Middle frontal gyrus (tissue), 1 donor: Measurements from ENCODE around the gene HAGHL.
"Not testable (repeated sequence)": the region's sequence is repeated elsewhere in the genome, so short reads cannot be mapped to it uniquely, and the experiment has no call there.

Source experiments
- DNase-seq: peaks from one replicate; pipeline ENCODE4 v3.0.0-alpha.2; 2015; ENCODE audit warnings: low spot score; ENCODE audit errors: extremely low spot score

Gene HAGHL

DNA sequence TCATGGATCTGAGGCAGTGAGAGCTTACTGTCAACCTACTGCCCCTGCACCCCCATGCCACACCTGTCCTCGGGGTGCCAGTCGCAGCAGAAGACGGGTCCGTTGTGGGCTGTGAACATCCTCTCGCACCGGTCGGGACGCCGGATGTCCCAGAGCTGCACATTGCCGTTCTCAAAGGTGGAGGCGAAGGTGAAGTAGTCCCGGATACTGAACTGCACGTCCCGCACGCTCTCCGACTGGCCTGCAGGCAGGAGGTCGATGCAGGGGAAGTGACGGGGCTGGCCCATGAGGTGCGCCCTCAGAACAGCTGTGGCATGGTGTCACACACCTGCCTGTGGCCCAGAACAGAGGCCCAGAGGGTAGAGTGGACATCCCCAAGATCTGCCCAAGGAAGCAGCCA lies 39.4 kb upstream of the HAGHL start:
- DNase-seq: no peak

DNA sequence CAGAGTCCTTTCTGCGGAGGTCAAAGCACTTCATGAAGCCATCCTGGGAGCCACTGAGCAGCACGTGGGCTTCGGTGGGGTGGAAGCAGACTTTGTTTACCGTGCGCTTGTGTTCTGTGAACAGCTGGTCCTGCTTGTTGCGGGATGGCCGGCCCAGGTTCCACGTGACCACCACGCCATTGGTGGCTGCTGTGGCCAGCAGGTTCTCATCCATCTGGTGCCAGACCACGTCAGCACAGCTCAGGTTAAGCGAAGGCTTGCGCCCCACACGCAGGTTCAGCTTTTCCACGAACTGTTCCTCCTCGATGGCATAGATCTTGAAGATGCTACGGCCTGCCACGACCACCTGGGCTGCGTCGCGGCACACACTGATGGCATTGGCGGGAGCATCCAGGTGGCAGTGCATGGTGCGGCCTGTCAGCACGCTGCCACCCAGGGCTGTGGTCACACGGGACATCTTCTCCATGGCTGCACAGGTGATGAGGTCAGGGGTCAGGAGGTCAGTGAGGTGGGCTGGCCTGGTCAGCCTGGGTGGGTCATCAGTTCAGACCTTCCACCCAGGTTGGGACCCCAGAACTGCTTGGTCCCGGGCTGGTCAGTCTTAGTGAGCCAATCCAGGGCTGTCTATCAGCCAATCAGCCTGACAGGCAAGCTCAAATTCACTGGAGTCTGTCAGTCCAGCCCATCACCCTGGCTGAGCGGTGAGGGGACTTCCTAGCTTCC lies 37.6 kb upstream of the HAGHL start:
- no peak for DNase-seq

DNA sequence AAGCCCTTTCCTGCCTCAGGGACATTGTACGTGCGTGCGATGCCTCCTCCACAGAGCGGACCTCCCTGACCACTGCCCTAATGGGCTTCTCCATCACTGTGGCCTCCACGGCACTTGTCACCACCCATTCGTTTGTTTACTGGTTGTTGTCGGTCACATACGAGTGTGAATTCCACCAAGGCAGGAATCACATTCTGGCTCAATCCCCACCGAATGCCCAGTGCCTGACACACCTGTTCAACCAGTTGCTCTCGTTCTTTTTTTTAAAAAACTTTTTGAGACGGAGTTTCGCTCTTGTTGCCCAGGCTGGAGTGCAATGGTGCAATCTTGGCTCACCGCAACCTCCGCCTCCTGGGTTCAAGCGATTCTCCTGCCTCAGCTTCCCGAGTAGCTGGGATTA lies 35.7 kb upstream of the HAGHL start:
- DNase-seq: not testable (repeated sequence)

GRCh38 chr16:692356-693108 lies 34.4 kb upstream of the HAGHL start:
- no peak for DNase-seq

- no peak for DNase-seq
Measured at GRCh38 chr16:693364-693763, 33.5 kb upstream of the HAGHL start.

- no peak for DNase-seq
Measured at GRCh38 chr16:693766-694165, 33.1 kb upstream of the HAGHL start.

GRCh38 chr16:694187-694862 lies 32.6 kb upstream of the HAGHL start:
- no peak for DNase-seq

GRCh38 chr16:694863-695354 lies 32.0 kb upstream of the HAGHL start:
- DNase-seq: no peak

- no peak for DNase-seq
Measured at GRCh38 chr16:695355-696089, 31.4 kb upstream of the HAGHL start.

DNA sequence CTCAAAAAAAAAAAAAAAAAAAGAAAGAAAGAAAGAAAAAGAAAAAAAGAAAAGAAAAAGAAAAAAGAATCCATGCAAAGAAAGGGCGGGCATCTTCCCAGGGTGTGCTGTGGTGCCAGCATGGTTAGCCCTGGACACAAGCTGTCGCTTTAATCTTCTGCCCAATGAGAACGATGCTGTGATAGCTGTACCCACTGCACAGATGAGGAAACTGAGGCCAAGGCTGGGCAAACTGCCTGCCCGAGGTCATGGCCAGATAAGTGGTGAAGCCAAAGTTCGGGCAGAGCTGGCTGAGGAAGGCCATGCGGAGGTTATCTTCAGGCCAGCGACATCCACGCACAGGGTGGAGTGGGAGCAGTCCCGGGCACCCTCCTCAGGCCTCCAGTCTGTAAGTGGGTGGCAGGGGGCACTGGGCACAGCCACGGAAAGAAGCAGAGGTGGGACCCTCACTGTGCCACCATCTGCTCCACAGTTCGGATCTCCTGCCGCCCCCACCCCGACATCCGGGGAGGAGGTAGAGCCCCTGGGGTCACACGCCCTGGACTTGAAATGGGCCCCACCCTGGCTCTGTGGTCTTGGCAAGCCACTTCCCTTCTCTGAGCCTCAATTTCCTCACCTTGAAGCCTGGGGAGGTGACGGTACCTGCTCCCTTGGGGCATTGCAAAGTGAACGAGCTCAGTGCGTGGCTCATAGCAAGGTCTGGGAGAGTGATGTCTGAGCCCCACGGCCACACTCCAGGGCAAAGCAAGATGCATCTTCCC lies 27.8 kb upstream of the HAGHL start:
- no peak for DNase-seq

GRCh38 chr16:700684-701584 lies 26.0 kb upstream of the HAGHL start:
- no peak for DNase-seq

DNA sequence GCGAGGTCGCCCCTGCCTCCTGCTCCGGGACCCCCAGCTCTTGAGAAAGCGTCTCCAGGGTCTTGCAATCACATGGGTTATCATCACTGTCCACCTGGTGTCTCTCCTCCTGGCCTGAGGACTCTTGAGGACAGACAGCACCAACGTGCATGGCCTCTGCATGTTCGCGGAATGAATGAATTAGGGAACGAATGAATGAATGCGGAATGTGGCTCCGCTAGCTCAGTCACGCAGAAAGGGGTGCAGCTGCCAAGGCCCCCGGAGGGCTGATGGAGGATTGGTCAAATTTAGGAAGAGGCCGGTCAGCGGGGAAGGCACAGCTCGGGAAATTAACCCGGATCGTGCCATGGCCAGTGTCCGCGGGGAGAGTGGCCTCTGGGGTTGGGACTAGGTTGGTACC lies 24.6 kb upstream of the HAGHL start:
- DNase-seq: no peak

- DNase-seq: no peak
Measured at GRCh38 chr16:703406-703805, 23.5 kb upstream of the HAGHL start.

GRCh38 chr16:704047-704446 lies 22.9 kb upstream of the HAGHL start:
- DNase-seq: no peak

DNA sequence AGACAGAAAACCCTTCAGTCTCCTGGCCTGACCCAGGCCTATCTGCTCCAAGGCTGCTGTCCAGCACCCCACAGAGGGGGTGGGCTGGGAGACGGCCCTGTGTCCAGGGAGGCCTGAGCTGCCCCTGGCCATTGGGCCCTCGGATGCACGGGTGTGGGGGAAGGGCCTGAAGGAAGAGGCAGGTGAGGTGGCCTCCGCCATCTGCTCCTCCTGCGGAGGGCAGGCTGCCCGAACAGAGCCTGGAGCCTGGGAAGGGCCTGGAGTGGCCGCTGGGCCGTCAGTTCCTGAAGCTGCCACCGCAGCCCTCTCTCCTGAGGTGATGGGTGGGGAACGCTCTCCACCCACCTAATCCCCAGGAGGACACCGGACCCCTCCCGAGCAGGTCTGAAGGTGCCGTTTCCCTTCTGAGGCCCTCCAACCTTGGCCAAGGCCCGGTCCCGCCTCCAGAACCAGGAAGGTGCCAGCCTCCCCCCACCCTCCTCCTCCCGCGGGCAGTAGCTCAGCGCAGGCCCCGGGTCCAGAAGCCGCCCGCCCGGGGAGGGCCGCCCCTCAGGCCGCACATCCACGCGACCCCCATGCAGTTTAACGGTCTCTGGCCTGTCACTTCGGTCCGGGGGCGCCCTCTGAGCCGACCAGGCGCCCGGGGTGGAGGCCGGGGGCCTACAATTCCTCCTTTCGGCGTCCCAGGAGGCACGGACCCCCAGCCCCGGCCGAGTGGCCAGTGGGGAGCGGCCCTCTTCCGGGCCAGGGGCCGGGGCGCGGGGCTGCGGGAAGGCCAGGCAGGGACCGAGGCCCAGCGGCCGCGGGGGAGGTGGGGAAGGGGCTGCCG lies 22.1 kb upstream of the HAGHL start:
- no peak for DNase-seq

GRCh38 chr16:705431-706188 lies 21.3 kb upstream of the HAGHL start, which contains the start of gene FBXL16:
TSS of gene FBXL16 (minus strand) at chr16:705801. CDS start at chr16:697405, 8,396 bp downstream.
- no peak for DNase-seq

DNA sequence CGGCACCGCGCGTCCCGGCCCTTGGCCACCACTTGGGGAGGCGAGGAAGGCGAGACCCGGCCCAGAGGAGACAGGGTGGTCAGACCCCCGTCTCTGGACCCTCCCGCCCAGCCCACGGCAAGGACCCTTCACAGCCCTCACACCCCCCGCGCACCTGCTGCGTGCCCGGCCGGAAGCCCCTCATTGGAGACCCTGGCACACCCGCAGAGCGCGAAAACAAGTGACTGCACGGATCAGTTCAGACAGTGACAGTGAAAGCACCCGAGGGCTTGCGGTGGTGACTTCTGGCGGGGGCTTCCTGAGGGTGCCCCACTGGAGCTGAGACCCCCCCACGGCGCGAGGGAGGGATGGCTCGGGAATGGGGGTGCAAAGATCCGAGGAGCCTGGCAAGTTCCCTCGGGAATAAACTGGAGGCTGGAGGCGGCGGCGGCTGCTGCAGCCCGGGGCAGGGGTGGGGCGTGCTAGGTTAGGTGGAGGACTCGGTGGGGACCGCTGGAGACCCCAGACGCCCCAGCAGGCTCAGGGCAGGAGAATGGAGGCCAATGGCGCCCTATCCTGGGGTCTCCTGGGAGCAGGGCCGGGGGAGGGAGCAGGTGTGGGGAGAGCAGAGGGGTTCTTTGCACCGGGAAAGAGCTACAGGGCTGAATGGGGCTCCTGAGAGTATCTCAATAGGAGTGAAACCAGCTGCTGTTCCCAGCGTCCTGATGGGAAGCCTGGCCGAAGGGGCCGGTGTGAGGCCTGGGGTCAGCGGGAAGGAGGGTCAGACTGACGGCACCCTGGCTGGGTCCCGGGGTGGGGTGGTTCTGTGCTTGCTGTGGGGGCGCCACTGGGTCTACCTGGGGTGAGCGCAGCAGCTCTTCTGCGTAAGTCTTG lies 20.5 kb upstream of the HAGHL start:
- DNase-seq: no peak
